Inflammatory macrophage treated with lipopolysaccharide for 4 hours (primary cell): ENCODE results near the gene SRCIN1.
"Not testable (repeated sequence)": the region's sequence is repeated elsewhere in the genome, so short reads cannot be mapped to it uniquely, and the experiment has no call there.

Experiments
- DNase-seq: peaks from one replicate; pipeline ENCODE4 v3.0.0-alpha.2; 2020

The SRCIN1 gene

DNA sequence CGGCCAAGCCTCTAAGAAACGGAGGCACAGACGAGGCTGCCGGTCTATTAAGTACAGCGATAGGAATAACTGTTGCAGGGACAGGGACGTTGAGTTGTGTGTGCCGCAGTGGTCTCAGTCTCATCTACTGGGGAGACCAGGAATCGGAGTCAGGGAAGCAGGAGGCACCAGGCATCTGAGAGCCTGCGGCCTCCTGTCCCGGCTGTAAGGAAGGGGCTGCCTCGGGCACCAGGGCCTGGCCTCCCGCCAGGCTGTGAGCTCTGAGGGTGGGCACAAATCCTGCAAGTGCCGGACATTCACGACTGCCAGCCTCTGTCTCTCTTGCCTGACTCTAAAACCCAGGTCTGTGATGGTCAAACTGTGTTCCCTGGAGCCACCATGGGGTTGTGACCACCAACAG, 101.5 kb downstream of the SRCIN1 start:
- DNase-seq = no peak

DNA sequence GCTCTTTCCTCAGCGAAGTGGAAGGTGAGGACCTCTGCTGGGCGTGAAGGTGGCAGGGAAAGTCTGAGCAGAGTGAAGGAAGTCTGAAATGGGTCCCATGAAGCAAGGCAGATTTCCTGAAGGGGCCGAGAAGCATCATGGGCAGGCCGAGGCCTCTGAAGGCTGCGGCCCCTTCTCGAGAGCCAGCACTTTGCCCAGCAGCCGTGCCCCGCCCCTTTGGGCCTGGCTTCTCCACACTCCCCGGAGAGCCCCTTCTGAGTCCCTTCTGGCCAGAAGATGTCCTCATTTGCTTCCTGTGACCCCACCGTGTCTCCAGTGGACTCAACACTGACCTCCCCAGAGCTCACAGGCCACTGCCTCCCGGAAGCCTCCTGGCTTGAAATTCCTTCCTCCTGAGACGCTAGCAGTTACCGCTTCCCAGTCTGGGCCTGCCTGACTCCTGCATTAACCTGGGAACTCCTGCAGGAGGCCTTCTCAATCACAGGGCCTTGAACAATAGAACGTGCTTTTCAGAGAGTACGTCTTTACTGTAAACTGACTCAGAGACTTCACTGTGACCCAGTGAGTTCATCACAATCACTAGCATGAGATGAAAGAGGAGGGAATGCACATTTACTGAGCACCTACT, 102.4 kb downstream of the SRCIN1 start:
- DNase-seq = not testable (repeated sequence)

DNA sequence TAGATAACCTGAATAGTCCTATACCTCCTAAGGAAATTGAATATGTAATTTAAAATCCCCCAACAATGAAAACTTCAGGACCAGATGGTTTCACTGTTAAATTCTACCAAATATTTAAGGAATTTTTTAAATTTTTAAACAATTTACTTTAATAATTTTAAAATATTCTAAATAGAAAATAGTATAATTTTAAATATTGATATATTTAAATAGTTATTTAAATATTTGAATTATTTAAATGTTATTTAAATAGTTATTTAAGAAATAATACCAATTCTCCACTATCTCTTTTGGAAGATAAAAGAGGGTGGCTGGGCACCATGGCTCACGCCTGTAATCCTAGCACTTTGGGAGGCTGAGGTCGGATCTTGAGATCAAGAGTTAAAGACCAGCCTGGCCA, 104.0 kb downstream of the SRCIN1 start:
- not testable (repeated sequence) for DNase-seq

DNA sequence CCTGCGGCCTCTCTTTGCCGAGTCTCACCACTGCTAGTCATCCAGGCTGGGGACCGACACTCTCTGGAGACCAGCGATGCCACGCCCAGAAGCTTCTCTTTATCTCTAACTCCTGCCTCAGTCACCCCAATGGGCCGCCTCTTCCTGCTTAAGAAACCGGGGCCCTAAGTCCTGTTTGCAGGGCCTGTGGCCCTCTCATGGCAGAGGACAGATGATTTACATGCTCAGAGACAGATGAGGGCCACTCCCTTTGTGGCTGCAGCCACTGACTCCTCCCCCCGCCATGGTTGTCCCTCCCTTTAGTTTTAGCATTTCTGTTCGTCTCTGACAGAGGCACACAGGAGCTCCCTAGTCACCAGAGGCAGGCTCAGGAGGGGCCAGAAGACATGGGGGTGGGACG, 106.5 kb downstream of the SRCIN1 start:
- not testable (repeated sequence) for DNase-seq

DNA sequence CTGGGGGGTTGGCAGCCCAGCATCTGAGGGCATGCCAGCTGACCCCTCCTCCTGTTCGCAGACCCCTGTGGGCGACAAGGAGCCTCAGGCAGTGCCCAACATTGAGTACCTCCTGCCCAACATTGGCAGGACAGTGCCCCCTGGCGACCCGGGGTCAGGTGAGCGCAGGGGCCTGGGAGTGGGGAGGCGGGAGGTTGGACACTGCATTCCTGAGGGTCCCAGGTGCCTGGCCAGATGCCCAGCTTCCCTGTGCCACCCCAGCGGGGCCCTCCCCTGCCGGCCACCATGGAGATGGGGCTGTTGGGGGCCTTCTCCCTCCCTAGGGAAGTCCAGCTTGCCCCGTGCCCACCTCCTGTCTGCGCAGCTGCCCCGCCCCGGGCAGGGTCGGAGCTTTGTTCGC, 107.4 kb downstream of the SRCIN1 start:
- DNase-seq = no peak

DNA sequence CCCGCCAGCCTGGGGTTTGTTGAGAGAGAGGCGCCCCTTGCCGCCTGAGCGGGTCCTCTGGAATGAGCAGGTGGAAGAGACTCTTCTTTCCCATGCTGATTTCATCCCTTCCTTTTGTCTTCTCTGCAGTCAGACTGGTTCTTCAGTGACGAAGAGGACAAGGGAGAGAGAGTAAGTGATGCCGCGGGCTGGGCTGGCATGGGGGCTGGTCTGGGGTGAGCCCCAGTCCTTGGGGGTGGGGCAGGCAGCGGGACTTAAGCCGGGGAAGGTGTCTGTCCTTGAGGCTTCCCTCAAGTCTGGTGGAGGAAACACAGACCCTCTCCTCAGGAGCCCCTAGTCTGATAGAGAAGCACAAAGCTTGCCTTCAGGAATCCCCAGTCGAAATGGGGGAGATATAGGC, 108.1 kb downstream of the SRCIN1 start:
- not testable (repeated sequence) for DNase-seq

DNA sequence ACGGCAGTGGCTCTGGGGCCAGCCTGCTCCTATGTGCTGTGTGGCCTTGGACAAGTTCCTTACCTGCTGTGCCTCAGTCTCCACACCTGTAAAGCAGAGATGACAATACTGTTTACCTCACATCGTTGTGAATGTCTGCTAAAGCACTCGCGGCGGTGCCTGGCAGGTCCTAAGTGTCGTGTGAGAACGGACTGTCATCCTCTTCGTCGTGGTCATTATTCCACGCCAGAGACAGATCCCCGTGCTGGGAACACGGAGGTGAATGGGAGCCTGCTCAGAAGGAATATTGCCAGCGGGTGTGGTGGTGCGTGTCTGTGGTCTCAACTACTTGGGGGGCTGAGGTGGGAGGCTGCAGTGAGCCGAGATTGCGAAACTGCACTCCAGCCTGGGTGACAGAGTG, 111.6 kb downstream of the SRCIN1 start:
- DNase-seq = not testable (repeated sequence)

DNA sequence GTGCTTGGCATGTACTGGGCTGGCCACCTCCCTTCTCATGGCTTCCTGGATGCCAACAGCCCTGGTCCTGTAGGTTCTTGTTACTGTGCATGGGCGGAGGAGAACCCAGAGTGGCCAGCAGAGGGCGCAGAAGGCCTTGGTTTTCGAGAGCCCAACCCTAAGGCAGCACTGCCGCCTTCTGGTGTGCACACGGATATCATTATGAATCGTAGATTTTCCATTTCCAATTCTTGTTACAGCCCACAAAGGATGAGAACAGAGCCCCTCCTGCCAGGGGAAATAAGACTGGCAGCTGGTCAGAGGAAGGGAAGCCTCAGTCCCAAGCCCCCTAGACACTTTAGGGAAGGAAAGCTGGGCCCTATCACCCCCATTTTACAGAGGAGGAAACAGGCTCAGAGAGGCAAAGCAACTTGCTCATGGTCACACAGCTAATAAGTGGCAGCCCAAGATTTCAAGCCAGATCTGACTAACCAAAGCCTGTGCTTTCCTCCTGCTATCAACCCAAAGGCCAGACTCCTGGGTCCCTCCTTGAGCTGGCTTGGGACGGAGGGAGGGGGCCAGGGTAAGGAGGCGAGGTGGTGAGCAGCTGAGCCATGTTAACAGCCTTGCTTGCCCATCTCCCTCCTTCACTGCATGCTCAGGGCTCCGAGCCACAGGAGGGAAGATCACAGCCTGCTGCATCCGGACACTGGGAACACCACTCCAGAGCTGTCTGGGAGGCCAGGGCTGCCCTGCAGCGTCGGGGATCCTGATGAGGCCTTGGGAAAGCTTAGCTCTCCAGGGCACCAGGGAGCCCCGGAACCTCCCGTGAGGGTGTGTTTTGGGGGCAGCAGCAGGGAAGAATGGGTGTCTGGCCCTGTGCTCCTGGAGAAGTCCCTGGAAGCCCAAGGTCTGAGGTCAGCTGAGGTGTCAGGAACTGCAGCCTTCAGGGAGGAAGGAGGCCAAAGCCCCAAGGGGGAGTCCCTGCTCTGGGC, 113.4 kb downstream of the SRCIN1 start:
- DNase-seq = peak; percentile 87

DNA sequence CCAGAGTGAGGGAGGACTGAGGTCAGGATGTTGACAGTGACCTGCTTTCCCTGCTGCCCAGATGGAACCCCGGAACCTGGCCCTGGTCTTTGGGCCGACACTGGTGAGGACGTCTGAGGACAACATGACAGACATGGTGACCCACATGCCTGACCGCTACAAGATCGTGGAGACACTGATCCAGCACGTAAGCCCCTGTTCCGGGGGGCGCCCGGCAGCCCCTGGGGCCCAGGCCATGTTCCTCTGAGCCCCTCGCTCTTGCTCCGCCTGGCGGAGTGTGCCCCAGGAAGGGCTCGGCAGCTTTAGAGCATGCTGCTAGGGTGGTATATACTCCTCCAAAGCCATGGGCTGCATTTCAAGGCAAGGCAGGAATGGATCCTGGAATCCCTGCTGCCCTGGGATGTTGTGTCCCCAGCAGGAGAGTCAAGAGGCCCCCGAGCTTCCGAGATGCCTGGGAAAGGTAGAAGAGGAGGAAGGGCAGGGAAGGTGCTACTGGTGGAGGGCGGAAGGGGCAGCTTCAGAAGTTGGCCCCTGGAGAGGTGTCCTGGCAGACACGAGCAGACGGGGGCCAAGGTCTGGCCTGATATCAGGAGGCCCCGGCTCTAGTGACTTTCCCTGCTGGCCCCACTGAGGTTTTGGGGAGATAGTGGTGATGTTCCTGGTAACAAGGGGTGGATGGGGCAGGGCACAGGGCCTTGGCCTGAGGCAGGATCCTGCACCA, 114.2 kb downstream of the SRCIN1 start:
- DNase-seq = not testable (repeated sequence)

DNA sequence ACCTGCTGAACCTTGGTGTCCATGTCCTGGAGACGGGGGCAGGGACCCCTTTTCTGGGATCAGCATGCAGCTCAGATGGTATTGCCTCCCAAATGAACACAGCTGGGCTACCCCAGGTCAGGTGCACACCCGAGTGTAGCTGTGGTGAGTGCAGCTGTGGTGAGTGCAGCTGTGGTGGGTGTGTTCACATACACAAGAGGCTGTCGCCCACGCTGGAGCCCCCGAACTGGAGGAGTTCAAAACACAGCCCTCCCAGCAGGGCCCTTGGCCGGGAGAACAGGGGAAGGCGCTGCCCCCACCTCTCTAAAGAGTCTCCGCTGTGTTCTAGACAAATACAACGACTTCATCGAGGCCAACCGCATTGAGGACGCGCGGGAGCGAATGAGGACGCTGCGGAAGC, 116.0 kb downstream of the SRCIN1 start:
- DNase-seq = not testable (repeated sequence)

DNA sequence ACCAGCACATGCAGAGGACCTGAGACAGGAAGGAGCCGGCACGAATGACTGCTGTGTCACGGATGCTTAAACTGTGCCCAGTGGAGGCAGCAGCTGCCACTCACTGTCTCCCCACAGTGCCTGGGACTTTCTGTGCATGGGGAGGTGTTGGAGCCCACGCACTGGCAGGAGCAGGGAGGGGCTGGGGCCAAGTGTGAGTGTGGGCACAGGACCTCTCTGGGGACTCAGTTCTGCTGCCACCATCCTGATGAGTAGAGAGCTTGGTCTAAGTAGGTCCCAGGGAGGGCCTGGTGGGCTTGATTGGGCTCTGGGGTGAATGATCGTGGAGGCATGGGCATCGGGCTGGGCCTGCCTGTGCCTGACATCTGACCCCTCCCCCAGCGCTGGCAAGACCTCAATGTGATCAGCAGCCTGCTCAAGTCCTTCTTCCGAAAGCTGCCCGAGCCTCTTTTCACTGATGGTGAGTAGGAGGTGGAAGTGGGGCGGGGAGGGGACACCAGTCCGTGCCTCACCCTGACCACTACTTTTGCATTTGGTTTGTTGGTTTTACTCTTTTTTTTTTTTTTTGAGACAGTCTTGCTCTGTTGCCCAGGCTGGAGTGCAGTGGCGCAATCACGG, 120.0 kb downstream of the SRCIN1 start:
- DNase-seq = not testable (repeated sequence)

DNA sequence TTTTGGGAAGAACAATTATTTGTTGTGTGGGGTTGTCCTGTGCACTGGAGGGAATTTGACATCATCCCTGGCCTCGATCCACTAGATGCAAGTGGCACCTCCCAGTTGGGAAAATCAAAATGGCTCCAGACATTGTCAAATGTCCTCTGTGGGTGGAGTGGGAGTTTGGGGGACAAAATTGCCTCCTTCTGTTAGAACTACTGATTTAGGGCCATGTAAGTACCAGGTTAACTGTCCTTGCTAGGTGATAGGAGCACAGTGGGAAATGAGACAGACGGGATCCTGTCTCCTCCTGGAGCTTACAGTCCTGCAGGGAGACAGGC, 120.6 kb downstream of the SRCIN1 start:
- DNase-seq = no peak

DNA sequence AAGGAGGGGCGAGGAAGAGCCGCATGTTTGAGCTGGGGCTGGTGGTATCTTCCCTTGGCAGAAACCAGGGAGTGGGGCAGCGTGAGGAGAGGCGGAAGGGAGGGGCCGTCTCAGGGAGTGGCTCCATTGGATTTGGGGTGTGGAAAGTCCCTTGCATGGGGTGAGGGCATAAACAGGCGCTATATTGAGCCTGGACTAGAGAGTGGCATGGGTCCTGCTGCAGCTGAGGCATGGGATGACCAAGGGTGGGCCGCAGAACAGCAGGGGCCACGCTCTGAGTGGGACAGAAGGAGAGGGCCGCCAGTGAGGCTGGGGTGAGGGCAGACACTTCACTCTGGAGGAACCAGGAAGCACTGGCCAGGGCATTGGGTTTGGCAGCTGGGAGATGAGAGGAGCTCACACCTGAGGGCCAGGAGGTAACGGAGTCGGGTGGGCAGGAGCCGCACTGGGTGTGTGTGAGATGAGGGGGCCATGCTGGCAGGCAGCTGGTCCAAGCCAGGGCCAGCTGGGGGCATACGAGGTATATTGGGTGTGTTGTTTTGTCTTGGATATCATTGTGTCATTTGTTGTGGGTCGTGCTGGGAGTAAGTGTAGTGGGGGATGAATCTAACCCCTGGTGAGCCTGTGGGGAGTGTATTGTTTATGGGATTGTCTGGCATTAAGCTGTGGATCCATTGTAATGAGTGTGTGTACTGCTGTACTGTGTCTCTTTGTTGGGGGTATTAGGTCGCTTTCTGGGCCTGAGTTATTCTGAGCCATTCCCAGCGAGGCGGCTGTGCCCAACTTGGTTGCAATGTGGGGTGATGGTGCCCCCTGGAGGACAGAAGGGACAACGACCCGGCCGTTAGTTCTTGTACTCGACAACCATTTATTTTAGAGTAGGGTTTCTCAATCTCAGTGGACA, 121.3 kb downstream of the SRCIN1 start:
- DNase-seq = peak; percentile 53

DNA sequence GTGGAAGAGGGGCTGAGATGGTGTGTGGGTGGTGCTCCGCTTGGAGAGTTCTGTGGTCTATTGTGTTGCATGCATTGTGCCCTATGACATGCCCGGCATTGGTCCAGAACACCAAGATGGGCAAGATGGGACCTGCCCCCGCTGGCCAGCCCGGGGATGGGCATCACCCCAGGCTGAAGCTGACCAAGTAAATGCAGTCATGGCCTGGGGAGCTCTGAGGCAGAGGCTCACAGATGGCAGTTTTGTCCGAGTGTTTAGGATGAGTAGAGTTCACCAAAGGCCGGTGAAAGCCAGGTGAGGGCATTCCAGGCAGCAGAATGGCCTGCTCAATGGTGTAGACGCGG, 123.1 kb downstream of the SRCIN1 start:
- not testable (repeated sequence) for DNase-seq

DNA sequence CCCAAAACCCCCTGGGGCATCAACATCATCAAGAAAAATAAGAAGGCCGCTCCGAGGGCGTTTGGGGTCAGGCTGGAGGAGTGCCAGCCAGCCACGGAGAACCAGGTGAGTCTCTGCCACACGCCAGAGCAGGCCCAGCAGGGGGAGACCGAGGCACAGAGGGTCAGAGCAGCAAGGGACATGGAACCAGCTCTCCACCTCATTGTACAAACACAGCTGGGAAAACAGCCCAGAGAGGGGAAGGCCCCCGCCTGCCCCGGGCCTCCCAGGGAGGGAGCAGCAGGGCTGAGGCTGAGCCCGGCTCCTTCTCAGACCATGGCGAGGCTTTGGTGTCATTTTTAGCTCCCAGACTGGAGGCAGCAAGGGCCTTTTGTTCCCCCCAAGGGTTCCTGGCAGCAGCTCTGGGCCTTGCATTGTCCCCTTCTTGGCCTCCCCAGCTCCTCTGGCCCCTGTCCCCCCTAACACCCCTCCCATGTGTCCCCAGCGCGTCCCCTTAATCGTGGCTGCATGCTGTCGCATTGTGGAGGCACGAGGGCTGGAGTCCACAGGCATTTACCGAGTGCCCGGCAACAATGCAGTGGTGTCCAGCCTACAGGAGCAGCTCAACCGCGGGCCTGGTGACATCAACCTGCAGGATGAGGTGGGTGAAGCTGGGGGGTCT, 123.6 kb downstream of the SRCIN1 start:
- not testable (repeated sequence) for DNase-seq
